Muscle layer of colon (tissue), 2 donors: Measurements from ENCODE around the gene SHROOM1.

Source experiments
- H3K27ac ChIP-seq: one replicate; pipeline ENCODE4 v1.7.0; 2013; ENCODE audit warnings: low read depth, mild to moderate bottlenecking, low read length, moderate library complexity
- H3K27me3 ChIP-seq, 2 donors: one replicate each; pipeline ENCODE4 v1.7.0; 2013; ENCODE audit warnings: low read length in 2 of 2, mild to moderate bottlenecking in 2 of 2; ENCODE audit not compliant: insufficient read depth in 2 of 2, control insufficient read depth in 1 of 2
- H3K36me3 ChIP-seq: one replicate; pipeline ENCODE4 v1.7.0; 2013; ENCODE audit warnings: mild to moderate bottlenecking, low read length; ENCODE audit not compliant: insufficient read depth
- H3K4me1 ChIP-seq: one replicate; pipeline ENCODE4 v1.7.0; 2013; ENCODE audit warnings: mild to moderate bottlenecking, low read length; ENCODE audit not compliant: insufficient read depth
- H3K4me3 ChIP-seq, 2 donors: one replicate each; pipeline ENCODE4 v1.7.0; 2013; ENCODE audit warnings: low read length in 2 of 2, low read depth in 1 of 2, mild to moderate bottlenecking in 1 of 2, moderate library complexity in 1 of 2
- H3K9ac ChIP-seq: one replicate; pipeline ENCODE4 v1.7.0; 2013; ENCODE audit warnings: low read length
- H3K9me3 ChIP-seq: one replicate; pipeline ENCODE4 v1.7.0; 2013; ENCODE audit warnings: mild to moderate bottlenecking, low read length
- donor health status: abdominal sarcoma.
- donor health status: Adenocarcinoma of cecum.

The SHROOM1 gene

GRCh38 chr5:132849347-132849746, 18.9 kb upstream of the SHROOM1 start:
- no peaks in the 10 kb centered on the region for H3K27me3 ChIP-seq
- no peaks in the 10 kb centered on the region for H3K9me3 ChIP-seq
- no peaks in the 10 kb centered on the region for H3K4me1 ChIP-seq
- H3K36me3 ChIP-seq, result no peaks in the 10 kb centered on the region
- H3K4me3 ChIP-seq, result no peak overlapping the region
- no peak overlapping the region for H3K9ac ChIP-seq
- H3K27ac ChIP-seq, result no peak overlapping the region

GRCh38 chr5:132848270-132848669, 17.8 kb upstream of the SHROOM1 start:
- no peaks in the 10 kb centered on the region for H3K4me1 ChIP-seq
- no peak overlapping the region for H3K4me3 ChIP-seq

DNA sequence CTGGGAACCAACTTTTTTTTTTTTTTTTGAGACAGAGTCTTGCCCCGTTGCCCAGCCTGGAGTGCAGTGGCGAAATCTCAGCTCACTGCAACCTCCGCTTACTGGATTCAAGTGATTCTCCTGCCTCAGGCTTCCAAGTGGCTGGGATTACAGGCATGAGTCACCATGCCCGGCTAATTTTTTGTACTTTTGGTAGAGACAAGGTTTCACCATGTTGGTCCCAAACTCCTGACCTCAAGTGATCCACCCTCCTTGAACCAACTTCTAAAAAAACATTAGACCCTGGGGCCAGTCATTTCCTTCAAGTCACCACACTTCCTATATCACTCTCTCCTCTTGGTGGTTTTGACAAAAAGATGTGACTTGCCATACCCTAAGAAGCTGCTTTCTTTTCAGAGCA, 10.9 kb upstream of the SHROOM1 start:
- no peak overlapping the region for H3K4me3 ChIP-seq
- no peak overlapping the region for H3K27ac ChIP-seq
- H3K9ac ChIP-seq, result no peak overlapping the region
- H3K36me3 ChIP-seq, result no peaks in the 10 kb centered on the region
- no peaks in the 10 kb centered on the region for H3K27me3 ChIP-seq
- H3K9me3 ChIP-seq, result no peaks in the 10 kb centered on the region
- peaks cover 7% of the 10 kb centered on the region for H3K4me1 ChIP-seq

More at GRCh38 chr5:132848270-132848669, 17.8 kb upstream of the SHROOM1 start:
- H3K27ac ChIP-seq, result no peak overlapping the region
- no peaks in the 10 kb centered on the region for H3K36me3 ChIP-seq
- no peak overlapping the region for H3K9ac ChIP-seq
- no peaks in the 10 kb centered on the region for H3K9me3 ChIP-seq
- H3K27me3 ChIP-seq, result no peaks in the 10 kb centered on the region

- peaks cover 7% of the 10 kb centered on the region for H3K4me1 ChIP-seq
- no peak overlapping the region for H3K9ac ChIP-seq
- H3K4me3 ChIP-seq, result no peak overlapping the region
- H3K27me3 ChIP-seq, result no peaks in the 10 kb centered on the region
- H3K27ac ChIP-seq, result no peak overlapping the region
- H3K36me3 ChIP-seq, result no peaks in the 10 kb centered on the region
- H3K9me3 ChIP-seq, result no peaks in the 10 kb centered on the region
These were observed 10.4 kb upstream of the SHROOM1 start for GRCh38 chr5:132840896-132841295.

GRCh38 chr5:132840313-132840712, 9.9 kb upstream of the SHROOM1 start:
- no peak overlapping the region for H3K4me3 ChIP-seq
- H3K27me3 ChIP-seq, result no peaks in the 10 kb centered on the region
- no peak overlapping the region for H3K9ac ChIP-seq
- H3K9me3 ChIP-seq, result no peaks in the 10 kb centered on the region
- H3K36me3 ChIP-seq, result no peaks in the 10 kb centered on the region
- H3K27ac ChIP-seq, result no peak overlapping the region
- H3K4me1 ChIP-seq, result peaks cover 7% of the 10 kb centered on the region

DNA sequence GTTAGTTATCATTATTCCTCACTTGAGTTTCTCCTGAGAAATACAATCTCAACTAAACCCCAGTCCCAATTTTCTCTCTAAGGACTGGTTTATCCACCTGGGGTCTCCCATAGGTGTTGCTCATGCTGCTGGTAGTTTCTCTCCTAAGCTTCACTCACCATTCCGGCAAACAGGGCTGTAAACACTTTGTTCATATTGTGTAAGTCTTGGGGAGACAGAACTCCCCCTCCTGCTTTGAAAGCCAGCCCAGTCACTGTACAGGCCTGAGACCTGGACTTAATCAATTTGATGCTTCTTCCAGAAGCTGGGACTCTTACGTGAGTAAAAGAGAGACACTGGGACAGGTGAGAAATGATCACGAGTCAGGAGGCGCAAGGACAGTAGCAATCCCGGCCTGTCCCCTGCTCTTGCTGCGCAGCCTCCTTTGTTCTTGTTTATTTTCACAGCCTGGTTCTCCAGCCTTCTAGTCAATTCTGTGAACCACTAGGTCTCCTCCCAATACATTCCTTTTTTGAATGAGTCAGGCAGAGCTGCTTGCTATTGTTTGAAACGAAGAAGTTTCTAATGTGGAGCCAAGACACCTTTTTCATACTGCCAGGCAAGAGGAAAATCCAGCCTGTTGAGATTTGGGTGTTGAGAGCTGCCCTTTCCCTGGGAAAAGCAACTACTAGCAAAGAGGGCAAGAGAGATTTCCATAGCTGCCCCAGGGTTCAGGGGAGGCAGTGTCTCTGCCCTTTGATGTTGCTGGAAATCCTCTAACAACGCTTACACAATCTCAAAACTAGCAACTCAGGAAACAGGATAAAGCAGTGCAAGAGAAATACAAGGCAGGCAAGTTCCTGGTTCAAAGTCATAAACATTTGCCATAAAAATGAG, 9.2 kb upstream of the SHROOM1 start:
- no peak overlapping the region for H3K9ac ChIP-seq
- no peaks in the 10 kb centered on the region for H3K36me3 ChIP-seq
- H3K27me3 ChIP-seq, result no peaks in the 10 kb centered on the region
- H3K9me3 ChIP-seq, result no peaks in the 10 kb centered on the region
- H3K4me1 ChIP-seq, result peaks cover 7% of the 10 kb centered on the region
- peak overlapping the region; percentile 13 for H3K27ac ChIP-seq
- no peak overlapping the region for H3K4me3 ChIP-seq

- H3K27me3 ChIP-seq, result no peaks in the 10 kb centered on the region
- H3K27ac ChIP-seq, result no peak overlapping the region
- no peak overlapping the region for H3K9ac ChIP-seq
- H3K4me1 ChIP-seq, result peaks cover 7% of the 10 kb centered on the region
- no peak overlapping the region for H3K4me3 ChIP-seq
- H3K36me3 ChIP-seq, result no peaks in the 10 kb centered on the region
- no peaks in the 10 kb centered on the region for H3K9me3 ChIP-seq
These were observed 8.3 kb upstream of the SHROOM1 start for GRCh38 chr5:132838516-132839282.

- no peaks in the 10 kb centered on the region for H3K36me3 ChIP-seq
- H3K4me3 ChIP-seq, result no peak overlapping the region
- H3K27ac ChIP-seq, result no peak overlapping the region
- peaks cover 7% of the 10 kb centered on the region for H3K4me1 ChIP-seq
- H3K27me3 ChIP-seq, result no peaks in the 10 kb centered on the region
- no peak overlapping the region for H3K9ac ChIP-seq
- H3K9me3 ChIP-seq, result no peaks in the 10 kb centered on the region
These were observed 7.4 kb upstream of the SHROOM1 start for GRCh38 chr5:132837868-132838267.

DNA sequence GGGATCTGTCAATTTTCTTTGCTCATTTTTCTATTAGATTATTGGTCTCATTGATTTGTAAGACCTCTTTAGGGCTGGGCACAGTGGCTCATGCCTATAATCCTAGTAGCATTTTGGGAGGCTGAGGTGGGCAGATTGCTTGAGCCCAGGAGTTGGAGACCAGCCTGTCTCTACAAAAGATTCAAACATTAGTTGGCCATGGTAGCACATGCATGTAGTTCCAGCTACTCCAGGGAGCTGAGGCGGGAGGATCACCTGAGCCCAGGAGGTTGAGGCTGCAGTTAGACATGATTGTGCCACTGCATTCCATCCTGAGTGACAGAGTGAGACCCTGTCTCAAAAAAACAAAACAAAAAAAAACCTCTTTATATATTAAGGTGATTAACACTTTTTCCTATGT, 6.4 kb upstream of the SHROOM1 start:
- Histone ChIP-seq H3K27ac (no peak overlapping the region), H3K36me3 (no peaks in the 10 kb centered on the region), H3K27me3 (no peaks in the 10 kb centered on the region), H3K4me3 (no peak overlapping the region), H3K4me1 (peaks cover 7% of the 10 kb centered on the region), H3K9me3 (no peaks in the 10 kb centered on the region), H3K9ac (no peak overlapping the region)

GRCh38 chr5:132834057-132834456, 3.6 kb upstream of the SHROOM1 start:
- H3K27ac ChIP-seq, result no peak overlapping the region
- no peak overlapping the region for H3K9ac ChIP-seq
- H3K27me3 ChIP-seq, result peaks cover 0 to 1% of the 10 kb centered on the region in 2 donors
- H3K36me3 ChIP-seq, result no peaks in the 10 kb centered on the region
- H3K4me3 ChIP-seq, result no peak overlapping the region
- H3K9me3 ChIP-seq, result no peaks in the 10 kb centered on the region
- H3K4me1 ChIP-seq, result peaks cover 5% of the 10 kb centered on the region

DNA sequence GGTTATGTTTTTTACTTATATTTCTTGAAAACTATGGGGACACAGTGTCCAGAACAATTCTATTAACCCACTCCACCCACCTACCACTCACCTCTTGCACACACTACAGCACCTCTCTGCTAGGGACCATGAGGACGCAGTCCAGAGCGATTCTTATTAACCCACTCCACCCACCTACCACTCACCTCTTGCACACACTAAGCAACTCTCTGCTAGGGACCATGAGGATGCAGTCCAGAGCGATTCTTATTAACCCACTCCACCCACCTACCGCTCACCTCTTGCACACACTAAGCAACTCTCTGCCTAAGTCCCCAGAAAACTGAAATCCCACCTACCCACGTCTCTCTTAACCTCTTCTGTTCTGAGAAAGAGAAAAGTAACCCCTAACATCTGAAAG, 2.2 kb upstream of the SHROOM1 start:
- no peak overlapping the region for H3K4me3 ChIP-seq
- peaks cover 0 to 5% of the 10 kb centered on the region in 2 donors for H3K27me3 ChIP-seq
- H3K36me3 ChIP-seq, result no peaks in the 10 kb centered on the region
- no peak overlapping the region for H3K9ac ChIP-seq
- no peaks in the 10 kb centered on the region for H3K9me3 ChIP-seq
- no peak overlapping the region for H3K27ac ChIP-seq
- H3K4me1 ChIP-seq, result peaks cover 5% of the 10 kb centered on the region
